ENCODE data around the gene SLC5A5. TPM values are rescaled to one million over a fixed set of nuclear protein-coding genes. Genes with fewer than 3 reads are reported as not detected.
A peak's percentile ranks its signal among the peaks of the same experiment; 100 is the strongest.

The SLC5A5 gene
- total RNA-seq, 1 experiment from 2014 or later = not detected

GRCh38 chr19:17868669-17869068 lies 3.1 kb upstream of the SLC5A5 start:
- Mint-ChIP-seq H3K27me3 (ENCODE audit: insufficient read depth, unreplicated experiment) (no peaks in the 10 kb centered on the region), H3K4me1 (ENCODE audit: insufficient read depth, unreplicated experiment) (peaks cover 10% of the 10 kb centered on the region), H3K4me3 (ENCODE audit: unreplicated experiment) (no peak overlapping the region), H3K36me3 (ENCODE audit: insufficient read depth, unreplicated experiment) (peaks cover 35% of the 10 kb centered on the region), H3K9me3 (ENCODE audit: unreplicated experiment) (no peaks in the 10 kb centered on the region), H3K27ac (ENCODE audit: low read depth, unreplicated experiment) (no peak overlapping the region)
- no peak for DNase-seq (ENCODE audit: unreplicated experiment)
- intact Hi-C loops (cut with micrococcal nuclease) = no loop called here
- ChIA-PET POLR2A (interaction anchor here (3.9 to 5.2 kb wide), 2 partner anchors 9 to 63 kb away, joined by 17 to 71 read pairs; partner anchors contain the start of genes CCDC124 and RPL18A), CTCF (interaction anchor here (0.7 to 5.3 kb wide), 3 partner anchors 9 to 126 kb away, joined by 3 to 90 read pairs (median 37); partner anchors contain the start of genes CCDC124 and RPL18A)
- TF ChIP-seq CTCF (IDR thresholded peaks at IDR 0.05; ENCODE audit: unreplicated experiment) = no peak
- no TSS peak for BruUV-seq (replicated peaks)

- no peaks in the 10 kb centered on the region for H3K27me3 Mint-ChIP-seq (ENCODE audit: insufficient read depth, unreplicated experiment)
- POLR2A ChIA-PET = interaction anchor here (3.9 to 5.2 kb wide), 2 partner anchors 9 to 63 kb away, joined by 17 to 71 read pairs; partner anchors contain the start of genes CCDC124 and RPL18A
These were observed 2.6 kb upstream of the SLC5A5 start for GRCh38 chr19:17869114-17869608.

GRCh38 chr19:17871032-17871877 lies 490 bp upstream of the SLC5A5 start:
- H3K9me3 Mint-ChIP-seq (ENCODE audit: unreplicated experiment) = no peaks in the 10 kb centered on the region
- intact Hi-C loops (cut with micrococcal nuclease) = no loop called here
- no peaks in the 10 kb centered on the region for H3K4me1 Mint-ChIP-seq (ENCODE audit: insufficient read depth, unreplicated experiment)
- no peak overlapping the region for H3K27ac Mint-ChIP-seq (ENCODE audit: low read depth, unreplicated experiment)
- no peak for TF ChIP-seq CTCF (IDR thresholded peaks at IDR 0.05; ENCODE audit: unreplicated experiment)
- H3K27me3 Mint-ChIP-seq (ENCODE audit: insufficient read depth, unreplicated experiment) = no peaks in the 10 kb centered on the region
- BruUV-seq (replicated peaks) = no TSS peak
- no peak overlapping the region for H3K4me3 Mint-ChIP-seq (ENCODE audit: unreplicated experiment)
- POLR2A ChIA-PET = interaction anchor here (0.9 to 5.2 kb wide), 3 partner anchors 11 to 60 kb away, joined by 3 to 71 read pairs (median 17); partner anchors contain the start of genes CCDC124 and RPL18A
- H3K36me3 Mint-ChIP-seq (ENCODE audit: insufficient read depth, unreplicated experiment) = peaks cover 11% of the 10 kb centered on the region
- CTCF ChIA-PET = interaction anchor here (0.6 to 5.3 kb wide), 14 partner anchors 8 to 235 kb away, joined by 3 to 90 read pairs (median 6); partner anchors contain the start of genes CCDC124 and RPL18A
- peak; percentile 8 for DNase-seq (ENCODE audit: unreplicated experiment)

More at GRCh38 chr19:17869114-17869608, 2.6 kb upstream of the SLC5A5 start:
- DNase-seq (ENCODE audit: unreplicated experiment) = no peak
- CTCF ChIA-PET = interaction anchor here (0.7 to 5.3 kb wide), 5 partner anchors 9 to 73 kb away, joined by 3 to 90 read pairs (median 17); partner anchors contain the start of genes CCDC124 and RPL18A
- Mint-ChIP-seq H3K9me3 (ENCODE audit: unreplicated experiment) (no peaks in the 10 kb centered on the region), H3K4me1 (ENCODE audit: insufficient read depth, unreplicated experiment) (peaks cover 10% of the 10 kb centered on the region), H3K27ac (ENCODE audit: low read depth, unreplicated experiment) (no peak overlapping the region), H3K36me3 (ENCODE audit: insufficient read depth, unreplicated experiment) (peaks cover 30% of the 10 kb centered on the region), H3K4me3 (ENCODE audit: unreplicated experiment) (no peak overlapping the region)
- no TSS peak for BruUV-seq (replicated peaks)
- TF ChIP-seq CTCF (IDR thresholded peaks at IDR 0.05; ENCODE audit: unreplicated experiment) = no peak
- intact Hi-C loops (cut with micrococcal nuclease) = no loop called here

Measured in MCF 10A (cell line).